NCI-H1048 (cell line): Measurements from ENCODE around the gene PTPRN2.
"Not testable (repeated sequence)": the region's sequence is repeated elsewhere in the genome, so short reads cannot be mapped to it uniquely, and the experiment has no call there.

ENCODE experiments used
- DNase-seq: peaks from one replicate; lab custom pipeline; 2025; lab: John Stamatoyannopoulos, UW

PTPRN2 gene

GRCh38 chr7:157850481-157851444 is 736.9 kb downstream of the PTPRN2 start:
- DNase-seq, result no peak

GRCh38 chr7:157849726-157850125 is 737.9 kb downstream of the PTPRN2 start:
- no peak for DNase-seq

- DNase-seq, result no peak
Measured at GRCh38 chr7:157849341-157849596, 738.4 kb downstream of the PTPRN2 start.

- DNase-seq, result no peak
Measured at GRCh38 chr7:157848508-157849340, 738.9 kb downstream of the PTPRN2 start.

GRCh38 chr7:157847756-157848487 is 739.7 kb downstream of the PTPRN2 start:
- not testable (repeated sequence) for DNase-seq

GRCh38 chr7:157846746-157847145 is 740.9 kb downstream of the PTPRN2 start:
- DNase-seq, result not testable (repeated sequence)

- DNase-seq, result no peak
Measured at GRCh38 chr7:157846271-157846670, 741.4 kb downstream of the PTPRN2 start.

GRCh38 chr7:157845203-157845835 is 742.3 kb downstream of the PTPRN2 start:
- DNase-seq, result no peak

GRCh38 chr7:157844611-157845010 is 743.0 kb downstream of the PTPRN2 start:
- no peak for DNase-seq

GRCh38 chr7:157844141-157844540 is 743.5 kb downstream of the PTPRN2 start:
- DNase-seq, result no peak

- no peak for DNase-seq
Measured at GRCh38 chr7:157843336-157844140, 744.1 kb downstream of the PTPRN2 start.

GRCh38 chr7:157841773-157842370 is 745.8 kb downstream of the PTPRN2 start:
- no peak for DNase-seq

GRCh38 chr7:157840914-157841772 is 746.5 kb downstream of the PTPRN2 start:
- no peak for DNase-seq

GRCh38 chr7:157840174-157840913 is 747.3 kb downstream of the PTPRN2 start:
- no peak for DNase-seq

GRCh38 chr7:157839672-157840167 is 747.9 kb downstream of the PTPRN2 start:
- no peak for DNase-seq

GRCh38 chr7:157839226-157839625 is 748.4 kb downstream of the PTPRN2 start:
- DNase-seq, result no peak

- DNase-seq, result no peak
Measured at GRCh38 chr7:157837561-157837960, 750.1 kb downstream of the PTPRN2 start.

- no peak for DNase-seq
Measured at GRCh38 chr7:157837047-157837446, 750.6 kb downstream of the PTPRN2 start.
